ENCODE measurements around the gene CALML3. TPM values are rescaled to one million over a fixed set of nuclear protein-coding genes. Genes with fewer than 3 reads are reported as not detected.

The CALML3 gene
- total RNA-seq, 2 experiments from 2014 or later = not detected

DNA sequence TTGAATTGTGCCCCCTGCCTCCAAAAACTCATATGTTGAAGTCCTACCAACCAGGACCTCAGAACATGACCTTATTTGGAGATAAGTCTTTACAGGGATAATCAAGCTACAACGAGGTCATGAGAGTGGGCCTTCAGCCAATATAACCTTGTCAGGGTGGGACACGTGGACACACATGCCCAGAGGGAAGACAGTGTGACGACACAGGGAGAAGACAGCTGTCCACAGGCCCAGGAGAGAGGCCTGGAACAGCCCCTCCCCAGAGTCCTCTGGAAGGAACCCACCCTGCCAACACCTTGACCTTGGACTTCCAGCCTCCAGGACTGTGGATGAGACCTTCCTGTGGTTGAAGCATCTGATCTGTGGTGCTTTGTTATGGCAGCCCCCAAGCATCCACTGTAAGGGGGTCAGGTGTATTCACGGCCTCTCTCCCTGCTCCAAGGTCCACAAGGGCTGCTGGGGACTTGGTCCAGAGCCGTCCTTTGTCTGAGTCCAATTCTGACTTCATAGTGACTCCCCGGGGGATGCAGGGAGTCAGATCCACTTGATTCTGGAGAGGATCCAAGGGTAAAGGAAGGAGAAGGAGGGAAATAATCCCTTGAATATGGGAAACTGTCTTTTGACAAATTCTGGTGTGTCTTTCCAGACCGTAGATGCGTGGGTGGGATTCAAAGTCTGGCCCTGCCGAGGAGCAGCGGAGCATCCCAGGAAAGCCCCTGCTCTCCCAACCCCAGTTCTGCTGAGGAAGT lies 7.0 kb downstream of the CALML3 start:
- Mint-ChIP-seq H3K36me3 (no peaks in the 10 kb centered on the region), H3K4me1 (no peaks in the 10 kb centered on the region), H3K27ac (no peak overlapping the region), H3K4me3 (no peak overlapping the region), H3K27me3 (no peaks in the 10 kb centered on the region), H3K9me3 (no peaks in the 10 kb centered on the region)
- POLR2A ChIA-PET = no interaction called here
- no peak for ATAC-seq (ENCODE audit: low read depth)
- peak; percentile 12 for DNase-seq

DNA sequence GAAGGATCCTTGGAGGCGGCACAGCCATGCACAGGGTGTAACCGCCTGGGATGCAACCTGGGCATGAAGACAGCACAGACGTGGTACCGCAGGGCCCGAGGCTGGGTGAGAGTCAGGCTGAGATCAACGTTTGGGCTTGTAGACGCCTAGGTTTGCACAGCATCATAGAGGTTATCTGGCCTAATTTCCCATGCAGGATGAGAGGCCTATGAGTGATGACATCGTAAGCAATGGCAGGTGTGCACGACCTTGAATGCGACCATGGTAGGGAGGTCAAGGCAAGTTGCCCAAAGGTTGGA lies 7.5 kb downstream of the CALML3 start:
- ATAC-seq (ENCODE audit: low read depth) = no peak
- no peak overlapping the region for H3K4me3 Mint-ChIP-seq
- POLR2A ChIA-PET = no interaction called here
- no peak overlapping the region for H3K27ac Mint-ChIP-seq
- H3K4me1 Mint-ChIP-seq = no peaks in the 10 kb centered on the region
- DNase-seq = no peak
- no peaks in the 10 kb centered on the region for H3K36me3 Mint-ChIP-seq
- no peaks in the 10 kb centered on the region for H3K9me3 Mint-ChIP-seq
- no peaks in the 10 kb centered on the region for H3K27me3 Mint-ChIP-seq

DNA sequence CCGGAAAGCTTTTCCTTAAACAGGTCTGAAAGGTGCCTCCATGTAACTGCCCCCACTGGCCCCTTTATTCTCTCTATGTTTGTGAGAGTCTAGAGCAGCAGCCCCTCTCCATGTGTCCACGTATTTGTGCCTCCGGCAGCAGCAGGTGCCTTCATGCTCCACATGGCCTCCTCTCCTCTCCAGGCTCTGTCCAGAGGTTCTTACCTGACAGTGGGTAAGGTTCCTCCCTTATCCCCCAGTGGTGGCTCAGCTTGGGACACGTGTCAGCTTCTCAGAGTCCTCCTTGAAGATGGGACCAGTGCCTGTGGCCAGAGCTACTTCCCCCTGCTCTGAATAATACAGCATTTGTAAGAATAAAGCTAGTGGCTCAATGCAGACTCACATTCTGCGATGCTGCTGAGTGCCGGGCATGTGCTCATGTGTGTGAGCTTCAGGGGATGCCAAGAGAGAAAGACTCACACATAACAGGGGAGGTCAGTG lies 7.9 kb downstream of the CALML3 start:
- H3K27ac Mint-ChIP-seq = no peak overlapping the region

DNA sequence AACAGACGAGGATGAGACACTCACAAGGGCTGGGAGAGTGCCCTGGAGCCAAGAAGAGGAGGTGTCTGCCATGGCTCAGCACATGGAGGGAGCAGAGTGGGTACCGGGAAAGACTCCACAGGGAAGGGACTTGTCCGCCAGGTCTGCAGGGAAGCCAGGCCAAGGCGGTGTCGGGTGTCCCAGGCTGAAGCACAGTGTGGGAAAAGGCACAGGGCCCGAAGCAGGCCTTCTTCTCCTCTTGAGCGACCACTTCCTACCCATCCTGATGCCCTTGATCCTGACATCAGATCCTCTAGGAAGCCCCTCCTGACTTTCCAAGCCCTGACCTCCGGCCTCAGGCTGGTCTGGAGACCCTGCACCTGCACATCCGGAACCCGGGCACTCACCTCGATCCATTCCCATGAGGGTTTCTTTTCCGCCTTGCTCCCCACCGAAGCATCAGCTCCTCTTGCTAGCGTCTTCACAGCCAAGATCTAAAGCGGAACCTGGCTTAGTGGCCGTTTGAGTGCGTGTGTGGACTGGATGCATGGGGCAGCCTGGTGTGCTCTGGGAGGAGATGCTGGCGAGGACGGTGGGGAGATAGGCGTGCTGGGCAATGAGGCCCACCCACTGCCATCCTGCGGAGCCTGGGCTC lies 8.5 kb downstream of the CALML3 start:
- Mint-ChIP-seq H3K36me3 (no peaks in the 10 kb centered on the region), H3K9me3 (no peaks in the 10 kb centered on the region), H3K4me1 (no peaks in the 10 kb centered on the region), H3K27me3 (peaks cover 3% of the 10 kb centered on the region), H3K27ac (no peak overlapping the region), H3K4me3 (no peak overlapping the region)
- POLR2A ChIA-PET = no interaction called here
- ATAC-seq (ENCODE audit: low read depth) = no peak
- no peak for DNase-seq

More for the DNA sequence above, 7.9 kb downstream of the CALML3 start:
- DNase-seq (no peak), ATAC-seq (ENCODE audit: low read depth) (no peak)
- Mint-ChIP-seq H3K9me3 (no peaks in the 10 kb centered on the region), H3K36me3 (no peaks in the 10 kb centered on the region), H3K4me3 (no peak overlapping the region), H3K27me3 (no peaks in the 10 kb centered on the region), H3K4me1 (no peaks in the 10 kb centered on the region)
- POLR2A ChIA-PET = no interaction called here

DNA sequence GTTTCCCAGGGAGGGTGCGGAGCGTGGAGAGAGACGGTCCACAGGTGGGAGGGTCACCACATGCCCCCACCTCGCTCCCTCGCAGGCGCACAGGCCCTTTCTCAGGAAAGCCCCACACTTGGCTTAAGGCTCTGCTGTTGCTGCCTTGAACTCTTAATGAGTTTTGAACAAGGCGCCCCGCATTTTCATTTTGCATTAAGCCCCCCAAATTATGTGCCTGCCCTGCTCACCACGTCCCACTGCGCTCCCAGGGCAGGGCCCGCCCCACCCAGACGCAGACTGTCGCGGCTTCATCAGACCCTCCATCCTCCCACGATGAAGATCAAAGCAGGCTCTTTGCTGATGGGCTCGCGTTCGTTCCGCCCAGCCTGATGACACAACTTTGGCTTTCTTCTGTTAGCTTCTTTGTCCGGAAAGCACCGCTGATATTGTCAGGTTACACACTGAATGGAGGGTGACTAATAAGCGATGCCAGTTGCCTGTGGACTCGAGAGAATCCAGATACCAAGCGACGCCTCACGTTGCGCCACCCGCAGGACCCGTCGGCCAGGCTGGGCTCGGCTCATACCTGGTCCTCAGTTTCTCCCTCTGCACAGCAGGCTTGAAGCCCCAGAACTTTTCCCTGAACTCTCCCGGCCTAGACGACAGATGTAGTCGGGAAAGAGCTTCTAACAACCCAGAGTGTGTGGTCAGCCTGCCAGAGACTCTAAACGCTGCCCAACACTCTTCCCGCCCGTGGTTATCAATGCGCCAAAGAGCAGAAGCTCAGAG lies 9.5 kb downstream of the CALML3 start:
- POLR2A ChIA-PET = no interaction called here
- H3K4me3 Mint-ChIP-seq = no peak overlapping the region
- no peaks in the 10 kb centered on the region for H3K36me3 Mint-ChIP-seq
- H3K4me1 Mint-ChIP-seq = no peaks in the 10 kb centered on the region
- DNase-seq = no peak
- no peak for ATAC-seq (ENCODE audit: low read depth)
- no peaks in the 10 kb centered on the region for H3K9me3 Mint-ChIP-seq
- peaks cover 4% of the 10 kb centered on the region for H3K27me3 Mint-ChIP-seq
- no peak overlapping the region for H3K27ac Mint-ChIP-seq

DNA sequence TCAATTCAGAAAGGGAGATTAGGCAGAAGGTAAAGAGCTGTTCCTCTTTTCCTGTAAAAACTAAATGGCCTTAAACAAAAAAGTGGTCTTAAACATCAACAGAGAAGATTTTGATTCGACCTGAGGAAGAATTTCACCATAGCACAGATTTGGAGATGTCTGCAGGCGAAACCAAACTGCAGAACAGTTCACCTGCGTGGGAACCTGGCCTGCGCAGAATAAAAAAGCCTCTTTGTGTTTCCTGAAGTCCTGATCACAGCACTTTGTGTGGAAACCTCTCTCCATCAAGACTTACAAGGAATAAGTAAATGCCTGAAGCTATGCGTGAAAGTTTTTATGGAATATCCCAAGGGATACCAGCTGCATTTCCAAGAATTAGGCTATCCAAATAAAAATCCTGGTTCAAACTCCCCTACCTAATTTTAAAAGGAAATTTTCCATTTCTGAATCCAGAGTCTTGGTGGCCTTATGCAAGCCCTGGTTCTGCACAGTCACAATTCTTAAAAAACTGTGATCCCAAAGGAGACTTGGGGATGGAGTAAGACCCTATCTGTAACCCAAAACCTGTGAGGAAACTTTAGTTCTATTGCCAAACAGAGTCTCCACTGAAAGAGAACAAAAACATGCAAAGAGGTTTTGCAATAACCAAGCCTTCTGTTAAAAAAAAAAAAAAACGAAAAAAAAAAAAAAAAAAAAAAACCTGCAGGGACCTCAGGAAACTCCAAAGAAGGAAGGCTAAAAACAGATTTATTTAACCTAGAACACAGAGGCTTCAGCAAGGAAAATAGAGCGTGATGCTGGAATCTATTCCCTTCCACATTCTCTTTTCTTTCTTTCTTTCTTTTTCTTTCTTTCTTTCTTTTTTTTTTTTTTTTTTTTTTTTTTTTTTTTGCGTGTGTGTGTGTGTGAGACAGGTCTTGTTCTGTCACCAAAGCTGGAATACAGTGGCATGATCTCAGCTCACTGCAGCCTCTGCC lies 10.4 kb downstream of the CALML3 start:
- DNase-seq (no peak), ATAC-seq (ENCODE audit: low read depth) (no peak)
- Mint-ChIP-seq H3K9me3 (peaks cover 2% of the 10 kb centered on the region), H3K27ac (no peak overlapping the region), H3K27me3 (peaks cover 6% of the 10 kb centered on the region), H3K4me3 (no peak overlapping the region), H3K36me3 (no peaks in the 10 kb centered on the region), H3K4me1 (no peaks in the 10 kb centered on the region)
- POLR2A ChIA-PET = no interaction called here

DNA sequence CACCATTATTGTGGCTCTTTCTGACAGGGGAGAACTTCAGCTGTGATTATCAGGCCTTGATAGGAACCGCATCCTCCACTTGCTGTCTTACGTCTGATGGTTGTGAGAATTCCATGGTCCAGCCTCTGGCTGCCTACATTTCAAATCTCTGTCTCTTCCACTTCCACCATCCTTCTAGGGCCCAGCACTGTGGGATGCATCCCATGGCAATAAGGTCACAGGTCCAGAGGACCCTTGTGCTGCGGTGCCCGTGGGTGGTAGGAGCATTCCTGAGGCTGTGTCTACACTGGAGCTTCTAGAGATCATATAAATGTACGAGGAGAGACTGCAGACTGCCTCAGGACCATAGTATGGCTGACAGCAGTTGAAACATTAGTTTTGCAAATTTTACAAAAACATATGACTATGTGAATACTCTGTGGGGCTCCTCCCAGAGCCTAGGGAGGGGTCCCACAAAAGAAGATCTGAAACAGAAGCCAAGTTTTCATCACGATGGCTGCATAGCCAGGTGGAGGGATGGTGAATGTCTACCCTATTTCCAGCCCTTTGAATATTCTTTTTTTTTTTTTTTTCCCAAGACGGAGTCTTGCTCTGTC lies 11.8 kb downstream of the CALML3 start:
- Mint-ChIP-seq H3K4me1 (no peaks in the 10 kb centered on the region), H3K27ac (no peak overlapping the region), H3K27me3 (peaks cover 6% of the 10 kb centered on the region), H3K36me3 (no peaks in the 10 kb centered on the region), H3K4me3 (no peak overlapping the region), H3K9me3 (peaks cover 6% of the 10 kb centered on the region)
- no peak for ATAC-seq (ENCODE audit: low read depth)
- POLR2A ChIA-PET = no interaction called here
- no peak for DNase-seq

DNA sequence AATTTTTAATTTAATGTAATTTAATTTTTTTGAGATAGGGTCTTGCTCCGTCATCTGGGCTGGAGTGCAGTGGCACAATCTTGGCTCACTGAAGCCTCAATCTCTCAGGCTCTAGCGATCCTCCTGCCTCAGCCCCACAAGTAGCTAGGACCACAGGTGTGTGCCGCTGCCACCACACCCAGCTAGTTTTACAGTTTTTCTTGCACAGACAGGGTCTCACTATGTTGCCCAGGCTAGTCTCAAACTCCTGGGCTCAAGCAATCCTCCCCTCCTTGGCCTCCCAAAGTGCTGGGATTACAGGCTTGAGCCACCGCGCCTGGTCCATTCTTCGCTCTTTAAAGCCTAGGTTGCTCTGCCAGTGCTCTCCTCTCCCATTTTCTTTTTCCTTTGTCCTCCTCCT lies 12.9 kb downstream of the CALML3 start:
- H3K27ac Mint-ChIP-seq = no peak overlapping the region
- POLR2A ChIA-PET = no interaction called here
- peaks cover 8% of the 10 kb centered on the region for H3K9me3 Mint-ChIP-seq
- DNase-seq (no peak), ATAC-seq (ENCODE audit: low read depth) (no peak)
- peaks cover 2% of the 10 kb centered on the region for H3K36me3 Mint-ChIP-seq
- H3K27me3 Mint-ChIP-seq = peaks cover 6% of the 10 kb centered on the region
- no peaks in the 10 kb centered on the region for H3K4me1 Mint-ChIP-seq
- H3K4me3 Mint-ChIP-seq = no peak overlapping the region

DNA sequence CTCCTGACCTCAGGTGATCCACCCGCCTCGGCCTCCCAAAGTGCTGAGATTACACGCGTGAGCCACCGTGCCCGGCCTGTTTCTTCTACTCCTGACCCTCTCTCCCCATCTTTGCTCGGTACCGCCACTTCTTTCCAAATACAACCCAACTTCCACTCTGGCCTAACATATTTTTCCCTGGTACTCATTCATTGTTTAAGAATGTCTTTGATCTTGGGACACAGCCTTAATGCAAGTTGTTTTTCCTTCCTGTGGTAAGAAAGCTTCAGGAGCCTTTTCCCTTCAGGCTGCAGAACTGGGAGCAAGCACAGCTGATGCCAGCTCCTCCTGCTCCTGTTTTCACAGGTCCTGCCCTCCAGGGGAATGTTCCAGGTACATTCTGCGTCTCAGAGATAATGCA lies 13.7 kb downstream of the CALML3 start:
- H3K27ac Mint-ChIP-seq = no peak overlapping the region
- peaks cover 2% of the 10 kb centered on the region for H3K36me3 Mint-ChIP-seq
- POLR2A ChIA-PET = no interaction called here
- H3K9me3 Mint-ChIP-seq = peaks cover 11% of the 10 kb centered on the region
- DNase-seq (no peak), ATAC-seq (ENCODE audit: low read depth) (no peak)
- H3K4me1 Mint-ChIP-seq = no peaks in the 10 kb centered on the region
- H3K27me3 Mint-ChIP-seq = peaks cover 6% of the 10 kb centered on the region
- no peak overlapping the region for H3K4me3 Mint-ChIP-seq

DNA sequence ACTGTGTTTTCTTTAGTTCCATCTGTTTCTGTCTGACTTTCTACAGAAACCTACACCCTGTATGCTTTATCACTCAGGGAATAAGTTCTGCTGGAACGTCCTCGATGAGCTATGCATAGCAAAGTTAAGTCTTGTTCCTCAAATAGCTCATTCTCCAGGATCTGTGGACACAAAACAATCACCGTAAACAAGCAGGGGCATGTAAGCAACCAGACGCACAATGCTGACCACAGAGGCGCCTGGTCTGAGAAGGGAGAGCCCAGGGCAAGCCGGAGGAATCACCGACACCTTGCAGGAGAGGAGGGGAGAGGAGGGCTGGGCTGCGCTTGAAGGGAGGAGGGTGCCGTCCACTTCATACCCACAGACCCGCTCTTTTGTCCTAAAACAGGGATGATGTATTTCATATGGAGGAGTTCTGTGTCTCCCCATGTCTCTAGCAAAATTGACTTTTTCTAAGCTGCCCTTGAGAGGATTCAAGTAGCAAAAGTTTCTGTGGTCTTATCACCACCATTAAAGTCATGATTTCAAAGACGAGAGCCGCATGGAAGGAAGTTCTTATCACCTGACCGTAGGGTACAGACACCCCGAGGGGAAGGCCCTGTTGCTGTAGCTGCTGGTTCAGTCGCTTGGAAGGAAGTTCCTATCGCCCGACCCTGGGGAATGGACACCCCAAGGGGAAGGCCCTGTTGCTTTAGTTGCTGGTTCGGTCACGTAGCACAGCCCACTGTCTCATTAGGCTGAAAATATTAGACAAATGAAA lies 14.3 kb downstream of the CALML3 start:
- POLR2A ChIA-PET = no interaction called here
- no peak for ATAC-seq (ENCODE audit: low read depth)
- H3K4me1 Mint-ChIP-seq = no peaks in the 10 kb centered on the region
- no peak overlapping the region for H3K4me3 Mint-ChIP-seq
- no peak for DNase-seq
- peaks cover 6% of the 10 kb centered on the region for H3K27me3 Mint-ChIP-seq
- peaks cover 11% of the 10 kb centered on the region for H3K9me3 Mint-ChIP-seq
- H3K27ac Mint-ChIP-seq = no peak overlapping the region
- peaks cover 2% of the 10 kb centered on the region for H3K36me3 Mint-ChIP-seq

DNA sequence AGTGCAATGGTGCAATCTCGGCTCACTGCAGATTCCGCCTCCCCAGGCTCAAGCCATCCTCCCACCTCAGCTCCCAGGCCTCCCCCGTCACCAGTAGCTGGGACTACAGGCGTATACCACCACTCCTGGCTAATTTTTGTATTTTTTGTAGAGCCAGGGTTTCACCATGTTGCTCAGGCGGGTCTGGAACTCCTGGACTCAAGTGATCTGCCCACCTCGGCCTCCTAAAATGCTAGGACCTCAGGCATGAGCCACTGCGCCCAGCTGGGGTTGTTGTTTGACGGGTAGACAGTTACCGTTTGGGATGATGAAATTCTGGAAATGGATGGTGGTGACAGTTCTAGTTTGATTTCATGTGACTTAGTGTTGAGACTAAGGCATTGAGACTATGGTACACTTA lies 15.3 kb downstream of the CALML3 start:
- no peaks in the 10 kb centered on the region for H3K4me1 Mint-ChIP-seq

DNA sequence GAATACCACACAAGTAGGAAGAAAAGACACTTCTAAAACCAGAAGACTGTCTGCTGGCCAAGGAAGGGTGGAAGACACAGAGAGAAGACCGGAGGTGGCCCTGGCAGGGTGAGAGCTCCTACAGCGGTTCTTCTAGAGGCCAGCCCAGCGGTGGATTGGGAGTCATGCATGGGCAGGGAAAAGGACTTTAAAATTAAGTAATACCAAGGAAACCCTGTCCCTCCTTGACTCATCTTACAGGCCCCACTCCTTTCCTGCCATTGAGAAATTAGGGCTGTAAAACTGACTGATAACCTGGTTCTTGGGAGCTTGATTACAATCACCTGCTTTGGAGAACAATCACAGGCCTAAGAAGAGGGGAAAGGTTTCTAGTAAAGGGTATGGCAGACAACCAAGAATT lies 16.1 kb downstream of the CALML3 start:
- Mint-ChIP-seq H3K36me3 (peaks cover 2% of the 10 kb centered on the region), H3K4me3 (no peak overlapping the region), H3K9me3 (peaks cover 13% of the 10 kb centered on the region), H3K27ac (no peak overlapping the region), H3K27me3 (peaks cover 8% of the 10 kb centered on the region), H3K4me1 (no peaks in the 10 kb centered on the region)
- POLR2A ChIA-PET = no interaction called here
- no peak for ATAC-seq (ENCODE audit: low read depth)
- no peak for DNase-seq

More for the DNA sequence above, 15.3 kb downstream of the CALML3 start:
- no peak overlapping the region for H3K27ac Mint-ChIP-seq
- peaks cover 8% of the 10 kb centered on the region for H3K27me3 Mint-ChIP-seq
- POLR2A ChIA-PET = no interaction called here
- peaks cover 2% of the 10 kb centered on the region for H3K36me3 Mint-ChIP-seq
- peaks cover 13% of the 10 kb centered on the region for H3K9me3 Mint-ChIP-seq
- no peak for ATAC-seq (ENCODE audit: low read depth)
- no peak for DNase-seq
- no peak overlapping the region for H3K4me3 Mint-ChIP-seq

All from activated naive CD8-positive, alpha-beta T cell treated with anti-CD3 and anti-CD28 coated beads, Interleukin-2, amount 10 ng/mL, durations not matched to agents 7 days and 5 days (primary cell).